Stimulated activated CD4-positive, alpha-beta T cell treated with anti-CD3 and anti-CD28 coated beads, Interleukin-1b, Interleukin-23, amount 100 ng/mL, for 24 hours (primary cell): ENCODE data around the gene ERVFRD-1.
A peak's percentile ranks its signal among the peaks of the same experiment; 100 is the strongest.
"Not testable (repeated sequence)": the region's sequence is repeated elsewhere in the genome, so short reads cannot be mapped to it uniquely, and the experiment has no call there.

ENCODE experiments used
- DNase-seq, 4 experiments: peaks; one replicate each; pipeline ENCODE4 v3.0.0-alpha.2; 2020; ENCODE audit warnings: low read depth in 4 of 4, low spot score in 1 of 4

Gene ERVFRD-1

GRCh38 chr6:11129908-11130565 is 18.5 kb upstream of the ERVFRD-1 start:
- no peak for DNase-seq

GRCh38 chr6:11128608-11129007 is 17.1 kb upstream of the ERVFRD-1 start:
- no peak for DNase-seq

- DNase-seq = no peak
Measured at GRCh38 chr6:11126876-11127275, 15.4 kb upstream of the ERVFRD-1 start.

GRCh38 chr6:11123978-11124377 is 12.5 kb upstream of the ERVFRD-1 start:
- no peak for DNase-seq

- no peak for DNase-seq
Measured at GRCh38 chr6:11122380-11122779, 10.9 kb upstream of the ERVFRD-1 start.

- no peak for DNase-seq
Measured at GRCh38 chr6:11121851-11122250, 10.3 kb upstream of the ERVFRD-1 start.

GRCh38 chr6:11120271-11121005 is 8.9 kb upstream of the ERVFRD-1 start:
- DNase-seq = no peak

GRCh38 chr6:11115808-11116536 is 4.4 kb upstream of the ERVFRD-1 start:
- not testable (repeated sequence) for DNase-seq

- DNase-seq = no peak
Measured at GRCh38 chr6:11113038-11113437, 1.5 kb upstream of the ERVFRD-1 start.

GRCh38 chr6:11111769-11112437 is 378 bp upstream of the ERVFRD-1 start:
- DNase-seq = no peak

- DNase-seq = no peak
Measured at GRCh38 chr6:11108726-11109125, 2.8 kb downstream of the ERVFRD-1 start.

GRCh38 chr6:11103065-11103464 is 8.5 kb downstream of the ERVFRD-1 start:
- no peak for DNase-seq

GRCh38 chr6:11101417-11101816 is 10.1 kb downstream of the ERVFRD-1 start:
- no peak for DNase-seq

GRCh38 chr6:11098004-11098403 is 13.5 kb downstream of the ERVFRD-1 start:
- DNase-seq = no peak

GRCh38 chr6:11097476-11097875 is 14.0 kb downstream of the ERVFRD-1 start:
- DNase-seq = no peak

- DNase-seq = no peak
Measured at GRCh38 chr6:11096109-11096508, 15.4 kb downstream of the ERVFRD-1 start.

- DNase-seq = no peak
Measured at GRCh38 chr6:11094941-11095340, 16.6 kb downstream of the ERVFRD-1 start.

GRCh38 chr6:11094411-11094851 is 17.1 kb downstream of the ERVFRD-1 start:
- DNase-seq = peak; percentile 6 to 27 (median 16)

GRCh38 chr6:11093626-11094410 is 17.7 kb downstream of the ERVFRD-1 start, which contains the start of gene SMIM13:
Gene SMIM13 (plus strand): TSS chr6:11093834. CDS start chr6:11094314, 480 bp downstream.
- DNase-seq = peak; percentile 85 to 93 (median 88)

- no peak for DNase-seq
Measured at GRCh38 chr6:11093376-11093625, 18.2 kb downstream of the ERVFRD-1 start.
